ENCODE results near the gene KLHDC10.
"Not testable (repeated sequence)": the region's sequence is repeated elsewhere in the genome, so short reads cannot be mapped to it uniquely, and the experiment has no call there.

Gene KLHDC10

GRCh38 chr7:130084037-130084875, 13.9 kb downstream of the KLHDC10 start:
- Histone ChIP-seq H3K4me3 (ENCODE audit: low read length) (no peak overlapping the region), H3K36me3 (ENCODE audit: insufficient read depth, low read length) (no peaks in the 10 kb centered on the region), H3K9me3 (ENCODE audit: insufficient read depth, low read depth, low read length) (no peaks in the 10 kb centered on the region), H3K27ac (ENCODE audit: low read depth, low read length) (no peak overlapping the region), H3K27me3 (ENCODE audit: insufficient read depth, low read length) (no peaks in the 10 kb centered on the region), H3K9ac (ENCODE audit: low read depth, low read length) (no peak overlapping the region), H3K4me1 (ENCODE audit: insufficient read depth, low read length) (no peaks in the 10 kb centered on the region)
- WGBS = 94% methylated on average over 11 of the region's 11 CpGs

GRCh38 chr7:130085235-130085634, 14.9 kb downstream of the KLHDC10 start:
- H3K4me1 ChIP-seq (ENCODE audit: insufficient read depth, low read length); H3K9ac ChIP-seq (ENCODE audit: low read depth, low read length); H3K27ac ChIP-seq (ENCODE audit: low read depth, low read length); H3K27me3 ChIP-seq (ENCODE audit: insufficient read depth, low read length); H3K36me3 ChIP-seq (ENCODE audit: insufficient read depth, low read length); H3K4me3 ChIP-seq (ENCODE audit: low read length); H3K9me3 ChIP-seq (ENCODE audit: insufficient read depth, low read depth, low read length): not testable (repeated sequence)
- WGBS = 89% methylated on average over 5 of the region's 5 CpGs

GRCh38 chr7:130086938-130087337, 16.6 kb downstream of the KLHDC10 start:
- no peaks in the 10 kb centered on the region for H3K27me3 ChIP-seq (ENCODE audit: insufficient read depth, low read length)
- no peaks in the 10 kb centered on the region for H3K4me1 ChIP-seq (ENCODE audit: insufficient read depth, low read length)
- H3K9ac ChIP-seq (ENCODE audit: low read depth, low read length) = no peak overlapping the region
- no peak overlapping the region for H3K4me3 ChIP-seq (ENCODE audit: low read length)
- H3K9me3 ChIP-seq (ENCODE audit: insufficient read depth, low read depth, low read length) = no peaks in the 10 kb centered on the region
- no peak overlapping the region for H3K27ac ChIP-seq (ENCODE audit: low read depth, low read length)
- H3K36me3 ChIP-seq (ENCODE audit: insufficient read depth, low read length) = no peaks in the 10 kb centered on the region

GRCh38 chr7:130087364-130087763, 17.0 kb downstream of the KLHDC10 start:
- Histone ChIP-seq H3K36me3 (ENCODE audit: insufficient read depth, low read length) (no peaks in the 10 kb centered on the region), H3K9ac (ENCODE audit: low read depth, low read length) (no peak overlapping the region), H3K4me1 (ENCODE audit: insufficient read depth, low read length) (no peaks in the 10 kb centered on the region), H3K9me3 (ENCODE audit: insufficient read depth, low read depth, low read length) (no peaks in the 10 kb centered on the region), H3K27ac (ENCODE audit: low read depth, low read length) (no peak overlapping the region), H3K27me3 (ENCODE audit: insufficient read depth, low read length) (no peaks in the 10 kb centered on the region), H3K4me3 (ENCODE audit: low read length) (no peak overlapping the region)
- 95% methylated on average over 1 of the region's 1 CpG for WGBS

- Histone ChIP-seq H3K9me3 (ENCODE audit: insufficient read depth, low read depth, low read length) (no peaks in the 10 kb centered on the region), H3K4me3 (ENCODE audit: low read length) (no peak overlapping the region), H3K36me3 (ENCODE audit: insufficient read depth, low read length) (no peaks in the 10 kb centered on the region), H3K27ac (ENCODE audit: low read depth, low read length) (no peak overlapping the region), H3K4me1 (ENCODE audit: insufficient read depth, low read length) (no peaks in the 10 kb centered on the region), H3K27me3 (ENCODE audit: insufficient read depth, low read length) (no peaks in the 10 kb centered on the region), H3K9ac (ENCODE audit: low read depth, low read length) (no peak overlapping the region)
- whole genome bisulfite sequencing = 88% methylated on average over 3 of the region's 4 CpGs
Observed at GRCh38 chr7:130090745-130091532, 20.6 kb downstream of the KLHDC10 start.

- Histone ChIP-seq H3K4me1 (ENCODE audit: insufficient read depth, low read length) (no peaks in the 10 kb centered on the region), H3K27ac (ENCODE audit: low read depth, low read length) (no peak overlapping the region), H3K27me3 (ENCODE audit: insufficient read depth, low read length) (no peaks in the 10 kb centered on the region), H3K9me3 (ENCODE audit: insufficient read depth, low read depth, low read length) (no peaks in the 10 kb centered on the region), H3K4me3 (ENCODE audit: low read length) (no peak overlapping the region), H3K9ac (ENCODE audit: low read depth, low read length) (no peak overlapping the region), H3K36me3 (ENCODE audit: insufficient read depth, low read length) (no peaks in the 10 kb centered on the region)
- whole genome bisulfite sequencing = no CpG with 5 or more reads among the region's 1 CpG
Observed at GRCh38 chr7:130091999-130092398, 21.7 kb downstream of the KLHDC10 start.

GRCh38 chr7:130092598-130092997, 22.3 kb downstream of the KLHDC10 start:
- no peaks in the 10 kb centered on the region for H3K36me3 ChIP-seq (ENCODE audit: insufficient read depth, low read length)
- no peak overlapping the region for H3K27ac ChIP-seq (ENCODE audit: low read depth, low read length)
- 89% methylated on average over 1 of the region's 2 CpGs for WGBS
- no peaks in the 10 kb centered on the region for H3K27me3 ChIP-seq (ENCODE audit: insufficient read depth, low read length)
- H3K4me1 ChIP-seq (ENCODE audit: insufficient read depth, low read length) = no peaks in the 10 kb centered on the region
- no peaks in the 10 kb centered on the region for H3K9me3 ChIP-seq (ENCODE audit: insufficient read depth, low read depth, low read length)
- H3K9ac ChIP-seq (ENCODE audit: low read depth, low read length) = no peak overlapping the region
- no peak overlapping the region for H3K4me3 ChIP-seq (ENCODE audit: low read length)

- Histone ChIP-seq H3K36me3 (ENCODE audit: insufficient read depth, low read length) (no peaks in the 10 kb centered on the region), H3K4me1 (ENCODE audit: insufficient read depth, low read length) (no peaks in the 10 kb centered on the region), H3K9ac (ENCODE audit: low read depth, low read length) (no peak overlapping the region), H3K27ac (ENCODE audit: low read depth, low read length) (no peak overlapping the region), H3K27me3 (ENCODE audit: insufficient read depth, low read length) (no peaks in the 10 kb centered on the region), H3K4me3 (ENCODE audit: low read length) (no peak overlapping the region), H3K9me3 (ENCODE audit: insufficient read depth, low read depth, low read length) (no peaks in the 10 kb centered on the region)
- 90% methylated on average over 1 of the region's 1 CpG for WGBS
Observed at GRCh38 chr7:130095812-130096211, 25.5 kb downstream of the KLHDC10 start.

GRCh38 chr7:130096243-130096827, 26.0 kb downstream of the KLHDC10 start:
- H3K27me3 ChIP-seq (ENCODE audit: insufficient read depth, low read length) = no peaks in the 10 kb centered on the region
- 89% methylated on average over 3 of the region's 4 CpGs for WGBS
- no peak overlapping the region for H3K27ac ChIP-seq (ENCODE audit: low read depth, low read length)
- no peaks in the 10 kb centered on the region for H3K36me3 ChIP-seq (ENCODE audit: insufficient read depth, low read length)
- H3K9me3 ChIP-seq (ENCODE audit: insufficient read depth, low read depth, low read length) = no peaks in the 10 kb centered on the region
- no peak overlapping the region for H3K9ac ChIP-seq (ENCODE audit: low read depth, low read length)
- no peak overlapping the region for H3K4me3 ChIP-seq (ENCODE audit: low read length)
- H3K4me1 ChIP-seq (ENCODE audit: insufficient read depth, low read length) = no peaks in the 10 kb centered on the region

- Histone ChIP-seq H3K27ac (ENCODE audit: low read depth, low read length) (no peak overlapping the region), H3K4me3 (ENCODE audit: low read length) (no peak overlapping the region), H3K9ac (ENCODE audit: low read depth, low read length) (no peak overlapping the region), H3K27me3 (ENCODE audit: insufficient read depth, low read length) (no peaks in the 10 kb centered on the region), H3K4me1 (ENCODE audit: insufficient read depth, low read length) (no peaks in the 10 kb centered on the region), H3K9me3 (ENCODE audit: insufficient read depth, low read depth, low read length) (no peaks in the 10 kb centered on the region), H3K36me3 (ENCODE audit: insufficient read depth, low read length) (no peaks in the 10 kb centered on the region)
Observed at GRCh38 chr7:130099331-130099730, 29.0 kb downstream of the KLHDC10 start.

- no peak overlapping the region for H3K9ac ChIP-seq (ENCODE audit: low read depth, low read length)
- 96% methylated on average over 4 of the region's 6 CpGs for WGBS
Observed at GRCh38 chr7:130102588-130102987, 32.3 kb downstream of the KLHDC10 start.

More at GRCh38 chr7:130102588-130102987, 32.3 kb downstream of the KLHDC10 start:
- Histone ChIP-seq H3K4me3 (ENCODE audit: low read length) (no peak overlapping the region), H3K9me3 (ENCODE audit: insufficient read depth, low read depth, low read length) (no peaks in the 10 kb centered on the region), H3K27ac (ENCODE audit: low read depth, low read length) (no peak overlapping the region), H3K4me1 (ENCODE audit: insufficient read depth, low read length) (no peaks in the 10 kb centered on the region), H3K36me3 (ENCODE audit: insufficient read depth, low read length) (no peaks in the 10 kb centered on the region), H3K27me3 (ENCODE audit: insufficient read depth, low read length) (no peaks in the 10 kb centered on the region)

Data from HUES64 (cell line).